ENCODE data around the gene CEACAM1.
"Not testable (repeated sequence)": the region's sequence is repeated elsewhere in the genome, so short reads cannot be mapped to it uniquely, and the experiment has no call there.

CEACAM1 gene

GRCh38 chr19:42473686-42474085 lies 54.6 kb downstream of the CEACAM1 start:
- DNase-seq (ENCODE audit: low spot score), result no peak

DNA sequence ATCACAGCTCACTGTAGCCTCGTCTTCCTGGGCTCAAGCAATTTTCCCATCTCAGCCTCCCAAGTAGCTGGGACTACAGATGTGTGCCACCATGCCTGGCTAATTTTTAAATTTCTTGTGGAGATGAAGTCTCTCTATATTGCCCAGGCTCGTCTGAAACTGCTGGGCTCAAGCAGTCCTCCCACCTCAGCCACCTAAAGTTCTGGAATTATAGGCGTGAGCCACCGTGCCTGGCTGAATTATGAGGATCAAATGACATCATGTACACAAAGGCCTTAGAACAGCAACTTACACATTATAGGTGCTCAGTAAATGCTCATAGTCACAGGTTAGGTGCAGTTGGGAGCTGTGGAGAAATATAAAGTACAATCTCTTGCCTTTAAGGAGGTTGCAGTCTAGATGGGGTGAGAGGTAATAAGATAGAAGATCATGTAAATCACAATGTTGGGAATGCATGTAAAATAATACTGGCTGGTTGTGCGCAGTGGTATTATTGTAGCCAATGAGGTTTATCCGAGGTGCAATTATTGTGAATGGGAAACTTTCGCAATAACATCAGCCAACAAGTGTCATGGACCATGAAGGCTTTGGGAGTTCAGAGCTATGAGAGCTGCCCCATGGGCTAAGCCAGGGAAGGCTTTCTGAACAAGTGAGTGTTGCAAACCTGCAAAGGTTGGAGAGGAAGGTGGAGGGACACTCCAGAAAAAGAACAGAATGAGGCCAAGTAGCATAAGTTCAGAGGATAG lies 55.7 kb downstream of the CEACAM1 start:
- DNase-seq (ENCODE audit: low spot score), result no peak

DNA sequence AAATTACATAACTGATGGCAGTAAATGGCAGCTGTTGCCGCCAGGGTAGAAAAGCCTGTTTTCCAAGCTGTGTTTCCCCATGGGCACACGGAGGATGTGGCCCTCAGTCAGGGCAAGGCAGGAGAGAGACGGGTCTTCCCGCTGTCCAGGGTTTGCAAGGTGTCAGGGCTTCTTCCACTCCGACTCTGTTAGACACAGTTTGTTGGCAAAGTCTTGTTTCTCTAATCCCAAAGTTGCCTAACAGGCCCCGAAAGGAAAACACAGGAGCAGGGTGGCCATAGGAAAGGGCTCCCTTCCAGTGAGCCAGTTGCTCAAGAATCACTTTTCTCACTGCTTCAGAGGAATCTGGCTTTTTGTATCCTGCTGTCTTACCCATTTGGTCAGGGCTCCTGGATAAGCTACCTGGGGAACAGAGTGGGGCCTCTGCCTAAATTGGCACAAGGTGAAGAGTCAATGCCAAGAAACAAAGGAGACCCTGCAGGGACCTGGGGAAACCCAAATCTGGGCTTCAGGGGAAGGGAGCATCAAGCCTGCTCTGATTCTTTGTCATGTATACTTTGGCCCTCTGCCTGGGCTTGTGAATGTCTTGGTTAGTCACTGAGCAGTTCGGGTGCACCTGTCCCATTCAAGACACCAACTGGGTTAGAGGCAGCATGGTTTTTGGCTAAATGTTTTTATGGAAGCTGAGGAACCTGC lies 56.6 kb downstream of the CEACAM1 start:
- no peak for DNase-seq (ENCODE audit: low spot score)

- DNase-seq (ENCODE audit: low spot score), result no peak
Observed at GRCh38 chr19:42469311-42470235, 58.7 kb downstream of the CEACAM1 start.

DNA sequence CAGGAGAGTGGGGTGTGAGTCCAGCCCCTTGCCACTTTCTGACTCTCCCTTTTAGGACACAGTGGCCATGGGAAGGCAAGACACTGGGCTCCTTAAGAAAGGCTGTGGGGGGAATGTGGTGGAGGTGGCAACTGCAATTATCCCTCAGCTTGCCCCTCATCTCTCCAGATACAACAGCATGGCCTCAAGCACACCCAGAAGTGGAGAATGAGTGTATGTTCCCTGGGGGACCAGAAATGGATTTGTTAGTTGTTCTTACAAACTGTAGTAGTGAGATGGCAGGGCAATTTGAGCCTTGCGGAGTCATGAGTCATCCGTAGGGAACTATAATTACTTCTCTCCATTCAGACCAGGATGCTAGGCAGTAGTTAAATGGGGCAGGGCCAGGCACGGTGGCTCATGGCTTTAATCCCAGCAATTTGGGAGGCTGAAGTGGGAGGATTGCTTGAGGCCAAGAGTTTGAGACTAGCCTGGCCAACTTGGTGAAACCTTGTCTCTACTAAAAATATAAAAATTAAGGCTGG lies 59.9 kb downstream of the CEACAM1 start:
- peak; percentile 78 for DNase-seq (ENCODE audit: low spot score)

DNA sequence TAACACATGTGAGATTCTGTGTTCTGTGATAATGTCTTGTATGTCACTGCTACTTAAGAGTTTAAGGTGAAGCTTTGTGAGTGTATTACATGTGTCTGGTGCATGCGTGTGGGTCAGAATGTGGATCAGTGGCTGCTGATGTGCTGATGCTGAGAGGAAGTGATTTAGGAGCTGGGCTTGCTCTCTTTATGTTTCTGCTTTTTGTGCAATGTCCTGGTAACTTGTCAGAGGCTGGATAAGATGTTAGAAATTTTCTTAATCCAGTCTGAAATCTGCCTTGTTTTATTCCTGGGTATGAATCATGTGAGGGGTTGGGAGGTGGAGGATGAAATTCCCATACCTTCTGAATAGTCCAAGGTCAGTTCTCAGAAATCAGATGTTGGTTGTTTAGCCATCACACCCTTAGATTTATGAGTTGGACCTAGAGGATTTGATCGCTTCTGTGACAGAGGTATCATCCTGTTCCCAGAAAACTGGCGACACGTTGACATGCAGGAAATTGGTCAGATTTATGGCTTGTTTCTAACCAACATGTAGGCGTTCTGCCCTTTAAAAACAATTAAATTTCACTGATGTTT lies 61.0 kb downstream of the CEACAM1 start:
- peak; percentile 46 for DNase-seq (ENCODE audit: low spot score)

DNA sequence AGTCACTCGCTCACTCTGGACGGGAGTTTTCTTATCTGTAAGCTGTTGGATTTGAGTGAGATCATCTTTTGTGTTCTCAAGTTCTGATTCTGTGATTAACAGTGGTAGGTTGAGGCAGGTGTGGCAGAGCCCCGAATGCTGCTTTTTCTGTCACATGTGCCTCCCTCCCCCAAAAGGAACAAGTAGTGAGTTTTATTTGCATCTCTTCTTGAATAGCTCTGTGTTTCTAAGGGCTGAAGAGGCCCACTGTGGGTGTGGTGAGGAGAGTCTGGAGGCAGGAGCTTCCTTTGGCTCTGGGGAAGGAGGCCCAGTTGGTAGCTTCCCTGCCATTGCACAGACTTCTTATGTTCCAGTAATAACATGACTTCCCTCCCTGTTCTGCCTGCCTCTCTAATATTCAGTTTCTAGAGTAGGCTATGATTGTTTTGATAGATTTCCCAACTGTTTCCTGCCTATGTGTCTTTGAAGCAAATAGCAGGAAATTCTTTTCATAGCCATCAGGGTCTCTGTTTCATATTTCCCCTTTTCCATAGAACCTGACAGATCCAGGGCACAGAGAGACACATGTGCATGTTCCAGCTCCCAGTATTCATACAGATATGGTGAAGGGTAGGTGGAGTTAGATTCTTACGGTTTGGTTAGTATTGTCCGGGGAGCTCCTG lies 61.6 kb downstream of the CEACAM1 start:
- peak; percentile 26 for DNase-seq (ENCODE audit: low spot score)

- DNase-seq (ENCODE audit: low spot score), result no peak
Observed at GRCh38 chr19:42465827-42466280, 62.4 kb downstream of the CEACAM1 start.

- DNase-seq (ENCODE audit: low spot score), result no peak
Observed at GRCh38 chr19:42461700-42462324, 66.5 kb downstream of the CEACAM1 start.

- DNase-seq (ENCODE audit: low spot score), result not testable (repeated sequence)
Observed at GRCh38 chr19:42461231-42461630, 67.0 kb downstream of the CEACAM1 start.

DNA sequence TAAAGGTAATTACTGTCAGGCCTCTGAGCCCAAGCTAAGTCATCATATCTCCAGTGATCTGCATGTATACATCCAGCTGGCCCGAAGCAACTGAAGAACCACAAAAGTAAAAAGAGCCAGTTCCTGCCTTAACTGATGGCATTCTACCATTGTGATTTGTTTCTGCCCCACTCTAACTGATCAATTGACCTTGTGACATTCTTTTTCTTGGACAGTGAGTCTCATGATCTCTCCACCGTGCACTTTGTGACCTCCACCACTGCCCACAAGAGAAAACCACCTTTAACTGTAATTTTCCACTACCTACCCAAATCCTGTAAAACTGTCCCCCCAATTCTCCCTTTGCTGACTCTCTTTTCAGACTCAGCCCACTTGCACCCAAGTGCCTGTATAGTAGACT lies 68.4 kb downstream of the CEACAM1 start:
- DNase-seq (ENCODE audit: low spot score), result no peak

Data from kidney capillary endothelial cell (primary cell).